Astrocyte (in vitro differentiated cells and primary cell): Measurements from ENCODE around the gene PLXNB1. TPM values are rescaled to one million over a fixed set of nuclear protein-coding genes. Genes with fewer than 3 reads are reported as not detected.
"Not testable (repeated sequence)": the region's sequence is repeated elsewhere in the genome, so short reads cannot be mapped to it uniquely, and the experiment has no call there.

Experiments
- DNase-seq: peaks from one replicate; pipeline ENCODE4 v3.0.0-alpha.2; 2010; ENCODE audit warnings: low read depth
- FAIRE-seq: peaks from 2 replicates; lab custom pipeline; 2011; peaks lifted over from hg19 to GRCh38; lab: Jason Lieb, UNC
- H2AFZ ChIP-seq: 2 replicates; pipeline ENCODE4 v1.6.0; 2012; ENCODE audit warnings: low read depth, low read length, inconsistent platforms
- H3K27ac ChIP-seq: 2 replicates; pipeline ENCODE4 v1.5.1; 2011; ENCODE audit warnings: low read depth, low read length, inconsistent platforms
- H3K27me3 ChIP-seq: 2 replicates; pipeline ENCODE4 v1.6.0; 2011; ENCODE audit warnings: low read length, inconsistent platforms; ENCODE audit not compliant: insufficient read depth
- H3K36me3 ChIP-seq: 2 replicates; pipeline ENCODE4 v1.5.1; 2011; ENCODE audit warnings: low read length, inconsistent platforms; ENCODE audit not compliant: insufficient read depth
- H3K4me1 ChIP-seq: 2 replicates; pipeline ENCODE4 v1.5.1; 2011; ENCODE audit warnings: low read length, inconsistent platforms; ENCODE audit not compliant: insufficient read depth
- H3K4me2 ChIP-seq: 2 replicates; pipeline ENCODE4 v1.6.0; 2012; ENCODE audit warnings: low read length, inconsistent platforms
- H3K4me3 ChIP-seq: 2 replicates; pipeline ENCODE4 v1.5.1; 2011; ENCODE audit warnings: low read depth, mild to moderate bottlenecking, low read length, inconsistent platforms; ENCODE audit not compliant: insufficient read depth
- H3K79me2 ChIP-seq: 2 replicates; pipeline ENCODE4 v1.6.0; 2012; ENCODE audit warnings: mild to moderate bottlenecking, low read length, inconsistent platforms; ENCODE audit not compliant: insufficient read depth
- H3K9ac ChIP-seq: 2 replicates; pipeline ENCODE4 v1.6.0; 2012; ENCODE audit warnings: mild to moderate bottlenecking, low read length, inconsistent platforms
- H3K9me3 ChIP-seq: 2 replicates; pipeline ENCODE4 v1.5.1; 2012; ENCODE audit warnings: low read depth, mild to moderate bottlenecking, low read length, inconsistent platforms; ENCODE audit not compliant: insufficient read depth
- H4K20me1 ChIP-seq: 2 replicates; pipeline ENCODE4 v1.6.0; 2012; ENCODE audit warnings: low read length, inconsistent platforms; ENCODE audit not compliant: insufficient read depth
- H3K27ac Mint-ChIP-seq: one replicate; pipeline ENCODE4 v1.8.0; 2021; ENCODE audit warnings: mild to moderate bottlenecking, mixed read lengths; ENCODE audit not compliant: unreplicated experiment
- H3K27me3 Mint-ChIP-seq: one replicate; pipeline ENCODE4 v1.8.0; 2021; ENCODE audit warnings: low read depth, mixed read lengths; ENCODE audit not compliant: unreplicated experiment
- H3K36me3 Mint-ChIP-seq: one replicate; pipeline ENCODE4 v1.8.0; 2021; ENCODE audit warnings: low read depth, mixed read lengths; ENCODE audit not compliant: unreplicated experiment
- H3K4me1 Mint-ChIP-seq: one replicate; pipeline ENCODE4 v1.8.0; 2021; ENCODE audit warnings: low read depth, mixed read lengths; ENCODE audit not compliant: unreplicated experiment
- H3K4me3 Mint-ChIP-seq: one replicate; pipeline ENCODE4 v1.8.0; 2021; ENCODE audit warnings: mild to moderate bottlenecking, moderate library complexity, mixed read lengths; ENCODE audit not compliant: unreplicated experiment
- H3K9me3 Mint-ChIP-seq: one replicate; pipeline ENCODE4 v1.8.0; 2021; ENCODE audit warnings: mild to moderate bottlenecking, mixed read lengths; ENCODE audit not compliant: unreplicated experiment
- EZH2 ChIP-seq: IDR thresholded peaks from 2 replicates; pipeline ENCODE4 v1.6.1; 2012; ENCODE audit warnings: mild to moderate bottlenecking, low read length, inconsistent platforms; ENCODE audit not compliant: insufficient read depth
- total RNA-seq: library from RNA; stranded (reverse); gene quantifications from 2 replicates; pipeline ENCODE4 v1.2.1, GENCODE V29; 2021
- TF ChIP-seq, protein P1 (sequence below): IDR thresholded peaks from 2 replicates; pipeline ENCODE4 v1.5.1; 2011; ENCODE audit warnings: low read depth, mild to moderate bottlenecking, inconsistent platforms, low read length, moderate library complexity; ENCODE audit not compliant: insufficient read depth

Gene PLXNB1
- total RNA-seq, 1 donor from 2014 or later: 59.2 TPM

DNA sequence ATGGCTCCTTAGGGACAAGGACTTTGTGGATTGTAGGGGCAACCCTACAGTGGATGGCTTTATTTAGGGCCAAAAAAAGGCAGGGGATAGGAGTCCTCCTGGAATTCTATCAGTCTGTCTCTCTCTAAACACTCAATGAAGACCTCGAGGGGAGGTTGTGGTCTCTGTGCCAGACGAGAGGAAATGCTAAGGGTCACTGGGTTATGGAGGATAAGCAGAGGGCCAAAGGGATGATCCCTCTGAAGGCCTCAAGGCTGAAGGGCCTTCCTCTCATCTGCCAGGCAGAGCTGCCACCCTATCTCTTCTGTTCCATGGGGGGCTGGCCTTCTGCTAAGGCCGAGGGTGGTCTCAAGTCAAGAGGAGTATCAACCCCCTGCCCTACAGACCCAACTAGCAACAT, 27.0 kb downstream of the PLXNB1 start:
- H3K27ac Mint-ChIP-seq: no peak overlapping the region
- no peak for FAIRE-seq
- no peak overlapping the region for H3K27ac ChIP-seq

DNA sequence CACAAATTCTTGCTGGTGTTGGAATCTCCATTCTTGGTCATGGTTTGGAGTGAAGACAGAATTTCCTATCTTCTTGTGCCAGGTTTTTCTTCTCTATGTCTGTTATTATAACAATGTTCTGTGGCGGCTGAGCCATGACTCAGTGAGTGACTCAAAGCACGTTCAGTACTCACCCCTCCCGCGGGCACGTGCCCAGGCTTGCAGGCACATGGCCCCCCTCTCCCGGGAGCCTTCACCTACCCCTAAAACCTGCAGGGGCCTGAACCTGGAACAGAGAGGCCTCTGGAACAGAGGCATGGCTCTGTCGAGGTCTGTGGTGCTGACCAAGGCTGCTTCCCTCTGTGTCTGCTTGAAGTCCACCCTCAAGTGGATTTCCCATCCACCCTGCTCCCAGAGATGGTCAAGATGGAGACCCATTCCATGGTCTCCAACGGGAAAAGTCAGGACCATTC, 27.6 kb downstream of the PLXNB1 start:
- H3K9ac ChIP-seq: no peak overlapping the region
- Mint-ChIP-seq H3K27ac (peak overlapping the region; percentile 24), H3K36me3 (peaks cover 18% of the 10 kb centered on the region), H3K4me3 (no peak overlapping the region), H3K9me3 (no peaks in the 10 kb centered on the region), H3K27me3 (peaks cover 3% of the 10 kb centered on the region), H3K4me1 (peaks cover 8% of the 10 kb centered on the region)
- no peak overlapping the region for H2AFZ ChIP-seq
- no peak overlapping the region for H3K27ac ChIP-seq
- H3K9me3 ChIP-seq: no peaks in the 10 kb centered on the region
- no peak overlapping the region for H3K4me3 ChIP-seq
- FAIRE-seq: peak; percentile 93
- TF ChIP-seq, protein P1, sequence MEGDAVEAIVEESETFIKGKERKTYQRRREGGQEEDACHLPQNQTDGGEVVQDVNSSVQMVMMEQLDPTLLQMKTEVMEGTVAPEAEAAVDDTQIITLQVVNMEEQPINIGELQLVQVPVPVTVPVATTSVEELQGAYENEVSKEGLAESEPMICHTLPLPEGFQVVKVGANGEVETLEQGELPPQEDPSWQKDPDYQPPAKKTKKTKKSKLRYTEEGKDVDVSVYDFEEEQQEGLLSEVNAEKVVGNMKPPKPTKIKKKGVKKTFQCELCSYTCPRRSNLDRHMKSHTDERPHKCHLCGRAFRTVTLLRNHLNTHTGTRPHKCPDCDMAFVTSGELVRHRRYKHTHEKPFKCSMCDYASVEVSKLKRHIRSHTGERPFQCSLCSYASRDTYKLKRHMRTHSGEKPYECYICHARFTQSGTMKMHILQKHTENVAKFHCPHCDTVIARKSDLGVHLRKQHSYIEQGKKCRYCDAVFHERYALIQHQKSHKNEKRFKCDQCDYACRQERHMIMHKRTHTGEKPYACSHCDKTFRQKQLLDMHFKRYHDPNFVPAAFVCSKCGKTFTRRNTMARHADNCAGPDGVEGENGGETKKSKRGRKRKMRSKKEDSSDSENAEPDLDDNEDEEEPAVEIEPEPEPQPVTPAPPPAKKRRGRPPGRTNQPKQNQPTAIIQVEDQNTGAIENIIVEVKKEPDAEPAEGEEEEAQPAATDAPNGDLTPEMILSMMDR: no peak
- TF ChIP-seq EZH2: no peak
- DNase-seq: peak; percentile 91
- no peaks in the 10 kb centered on the region for H3K79me2 ChIP-seq
- peaks cover 2% of the 10 kb centered on the region for H3K27me3 ChIP-seq
- H4K20me1 ChIP-seq: no peaks in the 10 kb centered on the region
- H3K4me2 ChIP-seq: peak overlapping the region; percentile 60
- H3K4me1 ChIP-seq: peaks cover 8% of the 10 kb centered on the region
- H3K36me3 ChIP-seq: peaks cover 4% of the 10 kb centered on the region

More for the DNA sequence above, 27.0 kb downstream of the PLXNB1 start:
- Mint-ChIP-seq H3K36me3 (peaks cover 22% of the 10 kb centered on the region), H3K27me3 (peaks cover 3% of the 10 kb centered on the region), H3K9me3 (no peaks in the 10 kb centered on the region), H3K4me1 (peaks cover 8% of the 10 kb centered on the region), H3K4me3 (no peak overlapping the region)
- Histone ChIP-seq H3K36me3 (peaks cover 4% of the 10 kb centered on the region), H3K9me3 (no peaks in the 10 kb centered on the region), H3K79me2 (no peaks in the 10 kb centered on the region), H3K4me3 (no peak overlapping the region), H3K9ac (no peak overlapping the region), H4K20me1 (no peaks in the 10 kb centered on the region), H3K27me3 (peaks cover 2% of the 10 kb centered on the region), H3K4me2 (no peak overlapping the region), H3K4me1 (peaks cover 8% of the 10 kb centered on the region), H2AFZ (no peak overlapping the region)
- no peak for TF ChIP-seq EZH2
- TF ChIP-seq, protein P1: no peak
- no peak for DNase-seq

DNA sequence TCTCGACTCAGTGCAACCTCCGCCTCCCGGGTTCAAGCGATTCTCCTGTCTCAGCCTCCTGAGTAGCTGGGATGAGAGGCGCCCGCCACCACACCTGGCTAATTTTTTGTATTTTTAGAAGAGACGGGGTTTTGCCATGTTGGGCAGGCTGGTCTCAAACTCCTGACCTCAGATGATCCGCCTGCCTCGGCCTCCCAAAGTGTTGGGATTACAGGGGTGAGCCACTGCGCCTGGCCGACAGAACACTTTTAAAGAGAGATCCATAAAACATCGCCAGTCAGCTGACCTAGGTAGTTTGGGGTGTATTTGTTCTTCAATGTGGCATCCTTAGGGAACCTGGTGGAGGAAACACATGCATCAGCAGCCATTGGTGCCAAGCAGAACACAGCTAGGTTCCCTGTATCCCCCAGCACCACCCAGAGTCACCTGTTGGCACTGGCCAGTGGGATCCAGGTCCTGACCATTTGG, 28.4 kb downstream of the PLXNB1 start:
- H3K9me3 Mint-ChIP-seq, H3K4me3 Mint-ChIP-seq, H3K27ac Mint-ChIP-seq, H3K36me3 ChIP-seq, H2AFZ ChIP-seq, H3K9ac ChIP-seq, H4K20me1 ChIP-seq, H3K4me1 ChIP-seq, H3K27ac ChIP-seq, H3K27me3 Mint-ChIP-seq, DNase-seq, FAIRE-seq, H3K4me1 Mint-ChIP-seq, H3K79me2 ChIP-seq, H3K9me3 ChIP-seq, H3K27me3 ChIP-seq, H3K4me3 ChIP-seq: not testable (repeated sequence)
- H3K4me2 ChIP-seq: peak overlapping the region; percentile 60
- peaks cover 16% of the 10 kb centered on the region for H3K36me3 Mint-ChIP-seq
